Natural killer cell treated with Interleukin-12 subunit alpha and Interleukin-12 subunit beta and Interleukin-15 and Interleukin-18, amount 100 ng/mL, for 72 hours (primary cell): ENCODE data around the gene ARHGAP22. TPM values are rescaled to one million over a fixed set of nuclear protein-coding genes. Genes with fewer than 3 reads are reported as not detected.

Experiments used
- ATAC-seq, 2 donors: fragments of 150-1000 bp; cut with Tn5 transposase in 1 of 2; sonication (Bioruptor Pico), chemical (Tn5 transposase) in 1 of 2; 2 replicates each; pipeline ENCODE4 v1.10.0; 2021
- DNase-seq: peaks from one replicate; pipeline ENCODE4 v3.0.0; 2022; ENCODE audit warnings: low spot score
- H3K27ac Mint-ChIP-seq, 2 donors: 1 replicate in 1 of 2; 2 replicates in 1 of 2; pipeline ENCODE4 v1.8.0; 2022; ENCODE audit warnings: mixed read lengths in 2 of 2, mild to moderate bottlenecking in 1 of 2, moderate library complexity in 1 of 2
- H3K27me3 Mint-ChIP-seq, 2 donors: 1 replicate in 1 of 2; 2 replicates in 1 of 2; pipeline ENCODE4 v1.8.0; 2022; ENCODE audit warnings: mixed read lengths in 2 of 2
- H3K36me3 Mint-ChIP-seq: one replicate; pipeline ENCODE4 v1.8.0; 2022; ENCODE audit warnings: mixed read lengths
- H3K4me1 Mint-ChIP-seq, 2 donors: 1 replicate in 1 of 2; 2 replicates in 1 of 2; pipeline ENCODE4 v1.8.0; 2022; ENCODE audit warnings: low read depth in 2 of 2, mixed read lengths in 2 of 2, mild to moderate bottlenecking in 1 of 2
- H3K4me3 Mint-ChIP-seq: one replicate; pipeline ENCODE4 v1.8.0; 2022; ENCODE audit warnings: mixed read lengths
- H3K9me3 Mint-ChIP-seq: 2 replicates; pipeline ENCODE4 v1.8.0; 2022; ENCODE audit warnings: mixed read lengths
- total RNA-seq, 2 donors: library from RNA; stranded (reverse); gene quantifications; one replicate each; pipeline ENCODE4 v1.2.3, GENCODE V29; 2022

ARHGAP22 gene
- total RNA-seq, 2 donors from 2014 or later = 0.14 to 1.8 TPM

DNA sequence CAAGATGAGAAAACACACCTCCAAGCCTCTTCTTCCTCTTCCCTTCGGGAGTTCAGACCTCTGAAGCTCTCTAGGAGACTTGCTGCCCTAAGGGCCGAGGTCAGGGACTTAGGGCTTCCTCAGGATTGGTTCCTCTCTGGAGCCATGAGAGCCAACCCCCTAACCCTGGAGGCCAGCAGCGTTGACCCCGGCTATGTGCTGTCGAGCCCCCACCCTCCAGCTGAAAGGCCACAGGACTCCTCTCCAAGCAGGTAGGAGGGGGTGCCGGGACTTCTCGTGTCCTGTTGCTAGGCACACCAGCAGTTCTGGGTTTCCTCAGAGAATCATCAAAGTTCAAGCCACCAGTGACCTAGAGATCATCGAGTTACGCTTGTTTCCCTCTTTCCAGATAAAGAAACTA, 87.4 kb downstream of the ARHGAP22 start:
- Mint-ChIP-seq H3K9me3 (peaks cover 3% of the 10 kb centered on the region), H3K36me3 (peaks cover 16% of the 10 kb centered on the region), H3K27ac (no peak overlapping the region), H3K4me1 (peaks cover 9 to 16% of the 10 kb centered on the region in 2 donors), H3K4me3 (no peak overlapping the region), H3K27me3 (peaks cover 31 to 38% of the 10 kb centered on the region in 2 donors)
- peak in 1 of 2 donors; percentile 24 for ATAC-seq
- DNase-seq = peak; percentile 42

DNA sequence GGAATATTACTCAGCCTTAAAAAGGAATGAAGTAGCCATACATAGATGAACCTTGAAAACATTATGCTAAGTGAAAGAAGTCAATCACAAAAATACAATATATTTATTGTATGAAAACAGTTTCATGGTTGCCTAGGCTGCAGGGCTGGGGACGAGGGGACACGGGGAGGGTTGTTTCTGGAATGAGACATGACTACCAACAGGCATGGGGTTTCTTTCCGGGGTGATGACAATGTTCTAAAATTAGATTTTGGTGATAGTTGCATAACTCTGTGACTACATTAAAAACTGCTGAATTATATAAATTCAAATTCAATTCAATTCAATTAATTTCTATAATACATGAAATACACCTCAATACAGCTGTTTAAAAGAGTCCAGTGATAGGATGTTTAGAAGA, 88.0 kb downstream of the ARHGAP22 start:
- H3K9me3 Mint-ChIP-seq = peaks cover 3% of the 10 kb centered on the region
- no peak for DNase-seq
- H3K36me3 Mint-ChIP-seq = peaks cover 16% of the 10 kb centered on the region
- no peak for ATAC-seq
- no peak overlapping the region for H3K27ac Mint-ChIP-seq
- H3K27me3 Mint-ChIP-seq = peaks cover 31 to 36% of the 10 kb centered on the region in 2 donors
- no peak overlapping the region for H3K4me3 Mint-ChIP-seq
- H3K4me1 Mint-ChIP-seq = peaks cover 9 to 16% of the 10 kb centered on the region in 2 donors

DNA sequence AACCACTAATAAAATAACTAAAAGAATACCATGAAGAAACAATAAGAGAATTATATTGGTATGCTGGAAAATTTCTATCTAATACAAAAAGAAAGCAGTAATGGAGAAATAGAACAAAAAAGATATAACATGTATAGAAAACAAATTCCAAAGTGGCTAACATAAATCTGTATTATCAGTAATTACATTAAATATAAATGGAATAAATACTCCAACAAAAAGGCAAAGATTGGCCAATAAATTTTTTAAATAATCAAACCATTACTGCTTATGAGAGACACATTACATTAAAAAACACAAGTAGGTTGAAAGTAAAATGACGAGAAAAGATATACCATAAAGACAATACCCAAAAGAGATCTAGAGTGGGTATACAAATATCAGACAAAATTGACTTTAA, 90.0 kb downstream of the ARHGAP22 start:
- peaks cover 9 to 16% of the 10 kb centered on the region in 2 donors for H3K4me1 Mint-ChIP-seq
- H3K27ac Mint-ChIP-seq = no peak overlapping the region
- no peak for DNase-seq
- H3K27me3 Mint-ChIP-seq = peaks cover 16 to 27% of the 10 kb centered on the region in 2 donors
- ATAC-seq = no peak
- H3K9me3 Mint-ChIP-seq = peaks cover 3% of the 10 kb centered on the region
- H3K36me3 Mint-ChIP-seq = peaks cover 16% of the 10 kb centered on the region
- no peak overlapping the region for H3K4me3 Mint-ChIP-seq

DNA sequence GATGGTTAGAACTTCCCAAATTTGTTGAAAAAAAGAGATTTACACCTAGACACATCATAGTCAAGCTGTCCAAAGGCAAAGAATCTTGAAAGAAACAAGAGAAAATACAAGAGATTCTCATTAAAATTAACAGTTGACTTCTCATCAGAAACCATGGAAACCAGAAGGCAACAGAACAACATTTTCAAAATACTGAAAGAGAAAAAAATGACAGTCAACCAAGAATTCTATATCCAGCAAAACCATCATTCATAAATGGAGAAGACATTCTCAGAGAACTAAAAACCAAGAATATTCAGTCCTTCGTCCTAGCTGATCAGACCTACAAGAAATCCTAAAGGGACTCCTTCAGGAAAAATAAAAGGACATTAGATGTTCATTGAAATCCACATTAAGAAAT, 90.6 kb downstream of the ARHGAP22 start:
- Mint-ChIP-seq H3K4me1 (peaks cover 9 to 10% of the 10 kb centered on the region in 2 donors), H3K9me3 (peaks cover 3% of the 10 kb centered on the region), H3K27ac (no peak overlapping the region), H3K27me3 (peaks cover 10 to 25% of the 10 kb centered on the region in 2 donors), H3K36me3 (peaks cover 16% of the 10 kb centered on the region), H3K4me3 (no peak overlapping the region)
- ATAC-seq (no peak), DNase-seq (no peak)

DNA sequence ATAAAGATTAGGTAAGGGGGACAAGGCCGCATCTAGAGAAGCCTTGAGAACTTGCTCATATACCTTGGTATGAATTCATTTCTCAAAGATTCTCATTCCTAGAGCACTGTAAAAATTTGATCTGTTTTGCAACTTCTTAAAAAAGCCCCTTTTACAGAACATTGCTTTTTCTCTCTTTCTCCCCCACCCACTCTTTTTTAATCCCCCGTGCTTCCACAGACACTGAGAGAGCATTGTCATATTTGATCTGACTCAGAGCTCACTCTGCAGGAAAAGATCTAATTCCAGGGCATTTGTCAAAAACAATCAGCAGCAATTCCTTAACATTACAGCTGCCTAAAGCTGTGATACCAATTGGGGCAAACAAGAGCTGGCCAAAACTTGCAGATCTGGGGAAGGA, 92.0 kb downstream of the ARHGAP22 start:
- no peak overlapping the region for H3K27ac Mint-ChIP-seq
- no peak overlapping the region for H3K4me3 Mint-ChIP-seq
- ATAC-seq (no peak), DNase-seq (no peak)
- H3K36me3 Mint-ChIP-seq = peaks cover 16% of the 10 kb centered on the region
- H3K4me1 Mint-ChIP-seq = no peaks in the 10 kb centered on the region
- H3K9me3 Mint-ChIP-seq = peaks cover 3% of the 10 kb centered on the region
- peaks cover 10 to 23% of the 10 kb centered on the region in 2 donors for H3K27me3 Mint-ChIP-seq

DNA sequence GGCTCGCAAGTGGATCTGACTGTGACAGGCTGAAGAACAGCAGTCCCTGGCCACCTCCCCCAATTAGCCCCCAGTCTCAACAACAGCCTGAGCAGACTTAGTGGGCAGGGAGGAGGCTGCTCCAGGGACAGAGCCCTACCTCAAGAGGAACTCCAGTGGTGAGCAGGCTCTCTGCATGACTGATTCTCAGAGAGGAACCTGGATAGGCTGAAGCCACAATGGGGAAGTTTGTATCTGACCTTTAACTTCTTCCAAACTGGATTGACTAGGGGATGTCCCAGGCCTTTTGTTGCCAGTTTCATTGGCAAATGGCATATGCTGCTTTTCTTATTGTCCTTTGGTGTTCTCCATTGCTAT, 93.0 kb downstream of the ARHGAP22 start:
- ATAC-seq = no peak
- Mint-ChIP-seq H3K27ac (no peak overlapping the region), H3K27me3 (peaks cover 10 to 19% of the 10 kb centered on the region in 2 donors), H3K4me1 (no peaks in the 10 kb centered on the region), H3K9me3 (peaks cover 3% of the 10 kb centered on the region), H3K36me3 (peaks cover 16% of the 10 kb centered on the region), H3K4me3 (no peak overlapping the region)
- no peak for DNase-seq

DNA sequence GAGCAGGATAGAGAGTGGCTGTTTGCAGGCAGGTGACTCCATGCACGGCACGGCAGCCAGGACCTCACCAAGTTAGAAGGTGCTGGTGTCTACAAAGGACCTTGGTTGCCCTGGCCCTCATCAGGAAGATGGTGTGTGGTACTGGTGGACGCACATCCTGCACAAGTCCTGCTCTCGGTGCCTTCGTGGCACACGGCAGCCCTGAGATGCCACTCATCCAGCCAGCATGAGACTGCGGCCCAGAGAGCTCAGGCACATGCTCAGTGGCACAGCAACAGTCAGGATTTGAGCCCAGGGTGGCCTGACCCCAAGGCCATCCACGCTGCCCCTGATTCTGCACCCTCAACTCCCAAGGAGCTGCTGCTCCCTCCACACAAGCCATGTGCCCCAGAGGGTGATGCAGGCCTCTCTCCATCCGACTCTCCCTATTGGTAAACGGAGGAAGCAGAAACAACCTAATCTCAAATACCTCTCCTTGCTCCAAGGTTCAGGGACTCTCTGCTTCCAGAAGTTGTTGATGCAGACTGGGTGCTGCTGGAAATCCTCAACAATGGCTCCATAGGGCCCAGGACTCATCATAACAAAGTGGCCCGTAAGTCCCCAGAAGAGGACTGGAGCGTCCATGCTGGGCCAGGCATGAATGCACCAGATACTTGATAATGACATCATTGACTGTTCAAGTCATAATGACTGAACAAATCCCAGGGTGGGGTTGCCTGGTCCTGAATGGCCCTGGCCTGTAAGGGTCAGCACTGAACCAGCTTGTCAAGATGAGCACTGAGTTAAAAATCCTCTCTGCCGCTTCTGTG, 93.6 kb downstream of the ARHGAP22 start:
- Mint-ChIP-seq H3K4me3 (no peak overlapping the region), H3K9me3 (peaks cover 3% of the 10 kb centered on the region), H3K27me3 (peaks cover 10 to 19% of the 10 kb centered on the region in 2 donors), H3K36me3 (peaks cover 16% of the 10 kb centered on the region), H3K27ac (no peak overlapping the region), H3K4me1 (no peaks in the 10 kb centered on the region)
- peak in 1 of 2 donors; percentile 4 for ATAC-seq
- no peak for DNase-seq

DNA sequence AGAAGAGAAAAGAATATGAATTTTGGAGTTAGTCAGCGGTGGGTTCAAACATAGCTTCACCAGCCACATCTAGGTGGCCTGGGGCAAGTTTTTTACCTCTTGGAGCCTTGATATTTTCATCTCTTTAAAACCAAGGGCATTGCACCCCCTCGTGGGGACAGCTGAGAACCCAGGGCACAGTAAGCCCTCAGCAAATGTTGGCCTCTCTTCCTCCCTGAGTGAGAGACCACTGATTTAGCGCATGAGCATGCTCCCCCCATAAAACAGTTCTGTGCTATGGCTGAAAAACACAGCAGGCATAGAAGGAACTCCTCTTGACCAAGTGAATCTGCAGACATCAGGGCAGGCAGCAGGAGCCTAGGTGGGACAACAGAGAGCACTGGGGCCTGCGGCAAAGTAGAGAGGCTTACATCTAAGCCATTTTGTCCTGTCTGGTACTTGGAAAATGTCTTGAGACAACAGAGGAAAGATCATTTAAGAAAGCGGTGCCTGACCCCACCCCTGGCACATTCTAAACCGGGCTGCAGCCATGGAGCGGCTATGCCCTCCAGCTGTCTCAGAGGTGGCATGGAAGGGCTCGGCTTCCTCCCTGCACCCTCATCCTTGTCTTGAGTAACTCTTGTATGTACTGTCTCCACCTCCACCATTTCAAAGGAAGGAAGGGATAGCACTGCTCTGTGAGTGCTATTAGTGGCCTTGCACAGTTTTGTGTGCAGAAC, 94.7 kb downstream of the ARHGAP22 start:
- H3K27me3 Mint-ChIP-seq = peaks cover 3 to 14% of the 10 kb centered on the region in 2 donors
- no peaks in the 10 kb centered on the region for H3K4me1 Mint-ChIP-seq
- peaks cover 9% of the 10 kb centered on the region for H3K36me3 Mint-ChIP-seq
- H3K27ac Mint-ChIP-seq = no peak overlapping the region
- ATAC-seq (no peak), DNase-seq (no peak)
- no peak overlapping the region for H3K4me3 Mint-ChIP-seq
- H3K9me3 Mint-ChIP-seq = peaks cover 2% of the 10 kb centered on the region

DNA sequence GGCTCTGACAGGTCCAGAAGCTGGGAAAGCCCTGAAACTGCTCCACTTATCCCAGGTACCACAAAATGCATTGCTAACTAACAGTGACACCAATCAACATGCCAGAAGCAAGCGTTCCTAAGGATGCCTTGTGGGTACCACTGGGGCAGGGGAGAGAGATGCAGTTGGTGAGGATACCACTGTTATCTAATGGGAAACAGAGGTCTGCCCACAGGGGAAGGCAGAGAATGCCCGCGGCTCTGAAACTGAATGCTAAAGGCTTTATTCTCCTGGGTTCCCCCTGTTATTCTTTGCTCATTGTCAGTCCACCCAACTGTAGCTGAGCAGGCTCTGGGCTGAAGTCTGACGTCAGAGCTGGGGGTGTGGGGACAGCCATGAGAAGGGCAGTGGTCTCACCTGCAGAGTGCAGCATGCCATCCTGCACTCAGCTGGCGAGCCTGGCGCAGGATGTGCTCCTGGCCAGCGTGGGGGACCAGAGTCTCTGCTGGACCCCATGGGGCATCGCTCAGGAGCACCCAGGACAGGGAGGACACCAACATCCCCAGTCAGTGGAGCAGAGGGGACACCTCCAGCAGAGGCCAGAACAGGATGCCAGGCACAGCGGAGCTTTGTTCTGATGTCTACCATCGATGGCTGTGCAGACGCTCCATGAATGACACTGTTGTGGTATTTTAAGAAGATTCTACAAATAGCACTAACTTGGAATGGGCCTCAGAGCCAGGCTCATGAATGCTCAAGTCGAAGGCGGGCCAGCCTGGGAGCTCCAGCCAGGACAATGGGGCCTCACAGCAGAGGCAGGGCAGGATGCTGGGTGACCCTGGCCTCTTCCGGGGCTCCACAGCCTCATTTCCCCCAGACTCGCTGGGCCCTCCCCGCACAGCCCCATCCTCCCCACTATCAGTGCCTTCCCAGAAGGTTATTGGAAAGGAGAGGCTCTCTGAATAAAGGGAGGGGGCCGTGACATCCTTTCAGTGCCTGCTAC, 95.8 kb downstream of the ARHGAP22 start:
- H3K4me3 Mint-ChIP-seq = no peak overlapping the region
- H3K27ac Mint-ChIP-seq = no peak overlapping the region
- peaks cover 3% of the 10 kb centered on the region for H3K36me3 Mint-ChIP-seq
- ATAC-seq (peak in 1 of 2 donors; percentile 2), DNase-seq (no peak)
- H3K27me3 Mint-ChIP-seq = peaks cover 0 to 13% of the 10 kb centered on the region in 2 donors
- H3K4me1 Mint-ChIP-seq = no peaks in the 10 kb centered on the region
- H3K9me3 Mint-ChIP-seq = no peaks in the 10 kb centered on the region

DNA sequence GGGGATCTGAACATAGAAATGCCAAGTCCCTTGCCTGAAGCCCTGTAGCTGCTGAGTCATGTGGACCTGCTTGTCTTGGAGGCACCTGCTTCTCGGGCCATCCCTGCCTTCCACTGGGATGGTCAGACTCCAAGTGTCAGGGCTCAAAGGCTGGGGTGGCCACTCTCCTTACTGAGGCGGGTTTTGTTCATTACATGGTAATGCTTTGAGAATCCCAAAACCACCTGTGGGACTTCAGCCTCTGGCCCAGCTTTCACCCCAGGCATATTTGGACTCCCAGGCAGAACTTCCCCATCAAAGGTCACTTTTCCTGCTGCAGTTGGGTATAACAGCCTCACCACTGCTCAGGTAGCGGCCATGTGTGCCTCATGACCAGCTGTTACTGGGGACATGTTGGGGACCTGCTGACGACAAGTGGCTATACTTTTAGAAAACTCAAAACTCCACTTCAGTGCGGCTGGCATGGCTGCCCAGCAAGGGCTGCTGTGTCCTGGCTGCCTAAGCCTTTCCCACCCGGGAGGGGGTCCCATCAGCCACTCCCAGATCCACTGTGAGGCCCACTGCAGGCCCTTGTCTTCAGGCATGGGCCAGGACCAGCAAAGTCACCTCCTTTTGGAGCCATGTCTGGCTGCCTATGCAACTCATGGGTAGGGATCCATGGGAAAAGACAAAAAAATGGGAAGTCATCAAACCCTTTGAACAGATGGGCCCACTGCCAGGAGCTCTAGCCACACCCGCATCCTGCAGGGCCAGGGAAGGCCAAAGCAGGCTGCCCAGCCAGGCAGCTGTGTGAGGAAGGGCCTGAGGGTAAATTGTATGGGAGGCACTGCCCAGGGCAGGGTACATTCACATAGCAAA, 96.7 kb downstream of the ARHGAP22 start:
- no peak for DNase-seq
- Mint-ChIP-seq H3K27ac (no peak overlapping the region), H3K27me3 (peaks cover 0 to 8% of the 10 kb centered on the region in 2 donors)

DNA sequence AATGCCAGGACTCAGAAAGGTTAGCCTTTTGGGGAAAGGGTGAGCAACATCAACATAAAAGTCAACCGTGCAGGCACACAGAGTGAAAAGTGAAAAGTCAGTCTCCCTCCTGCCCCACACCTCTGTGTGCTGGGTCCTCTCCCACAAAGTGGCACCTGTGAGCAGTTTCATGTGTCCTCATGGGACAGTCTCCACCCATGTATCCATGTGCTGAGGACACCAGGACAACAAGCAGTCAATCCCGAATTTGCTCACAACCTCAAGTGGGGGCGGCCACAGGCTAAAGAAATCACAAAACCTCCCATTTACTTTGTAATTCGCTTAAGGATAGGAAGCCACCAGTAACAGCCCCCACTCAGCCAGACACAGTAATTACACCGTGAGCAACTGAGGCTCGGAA, 97.4 kb downstream of the ARHGAP22 start:
- no peak overlapping the region for H3K27ac Mint-ChIP-seq
- DNase-seq = no peak
- no peaks in the 10 kb centered on the region for H3K36me3 Mint-ChIP-seq
- no peaks in the 10 kb centered on the region for H3K9me3 Mint-ChIP-seq
- no peak overlapping the region for H3K4me3 Mint-ChIP-seq
- peaks cover 0 to 5% of the 10 kb centered on the region in 2 donors for H3K27me3 Mint-ChIP-seq
- H3K4me1 Mint-ChIP-seq = no peaks in the 10 kb centered on the region
- ATAC-seq = no peak

More for the DNA sequence above, 96.7 kb downstream of the ARHGAP22 start:
- Mint-ChIP-seq H3K4me1 (no peaks in the 10 kb centered on the region), H3K4me3 (no peak overlapping the region), H3K36me3 (no peaks in the 10 kb centered on the region), H3K9me3 (no peaks in the 10 kb centered on the region)
- no peak for ATAC-seq

DNA sequence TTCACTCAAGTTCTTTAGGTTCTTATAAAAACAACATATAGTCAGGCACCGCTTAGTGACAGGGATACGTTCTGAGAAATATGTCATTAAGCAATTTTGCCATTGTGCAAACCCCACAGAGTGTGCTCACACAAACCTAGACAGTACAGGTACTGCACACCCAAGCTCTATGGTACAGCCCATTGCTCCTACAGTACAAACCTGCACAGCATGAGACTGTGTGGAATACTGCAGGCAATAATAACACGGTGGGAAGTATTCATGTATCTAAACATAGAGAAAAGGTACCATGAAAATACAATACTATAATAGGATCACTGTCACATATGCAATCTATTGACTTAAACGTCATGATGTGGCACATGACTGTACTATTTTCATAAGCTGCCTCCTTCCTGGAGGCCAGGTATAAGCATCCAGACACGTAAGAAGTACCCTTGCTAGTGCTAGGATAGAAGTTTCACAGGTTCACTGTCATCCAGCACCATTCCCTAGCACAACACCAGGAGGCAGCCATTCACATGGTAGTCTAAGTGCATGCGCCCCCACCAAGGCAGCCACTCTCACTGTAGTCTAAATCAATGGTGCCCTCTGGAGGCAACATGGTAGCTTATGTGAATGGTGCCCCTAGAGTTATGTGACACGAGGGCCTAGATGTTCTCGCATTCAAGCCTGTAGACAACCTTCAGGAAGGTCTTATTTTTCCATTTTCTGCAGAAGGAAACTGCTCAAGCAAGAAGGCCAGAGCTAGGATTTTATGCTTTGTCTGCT, 98.5 kb downstream of the ARHGAP22 start:
- Mint-ChIP-seq H3K27ac (no peak overlapping the region), H3K36me3 (no peaks in the 10 kb centered on the region), H3K27me3 (peaks cover 0 to 5% of the 10 kb centered on the region in 2 donors), H3K4me3 (no peak overlapping the region), H3K9me3 (no peaks in the 10 kb centered on the region), H3K4me1 (no peaks in the 10 kb centered on the region)
- ATAC-seq (peak in 1 of 2 donors; percentile 36), DNase-seq (no peak)
